GM19324 (cell line): ENCODE results near the gene MGA.
A peak's percentile ranks its signal among the peaks of the same experiment; 100 is the strongest.

Experiments used
- ATAC-seq: cut with Tn5 transposase; IDR thresholded peaks from one replicate; pipeline ENCODE4 v1.9.1; 2021; ENCODE audit warnings: mild to moderate bottlenecking, moderate library complexity; ENCODE audit not compliant: unreplicated experiment, low FRiP score

Gene MGA

DNA sequence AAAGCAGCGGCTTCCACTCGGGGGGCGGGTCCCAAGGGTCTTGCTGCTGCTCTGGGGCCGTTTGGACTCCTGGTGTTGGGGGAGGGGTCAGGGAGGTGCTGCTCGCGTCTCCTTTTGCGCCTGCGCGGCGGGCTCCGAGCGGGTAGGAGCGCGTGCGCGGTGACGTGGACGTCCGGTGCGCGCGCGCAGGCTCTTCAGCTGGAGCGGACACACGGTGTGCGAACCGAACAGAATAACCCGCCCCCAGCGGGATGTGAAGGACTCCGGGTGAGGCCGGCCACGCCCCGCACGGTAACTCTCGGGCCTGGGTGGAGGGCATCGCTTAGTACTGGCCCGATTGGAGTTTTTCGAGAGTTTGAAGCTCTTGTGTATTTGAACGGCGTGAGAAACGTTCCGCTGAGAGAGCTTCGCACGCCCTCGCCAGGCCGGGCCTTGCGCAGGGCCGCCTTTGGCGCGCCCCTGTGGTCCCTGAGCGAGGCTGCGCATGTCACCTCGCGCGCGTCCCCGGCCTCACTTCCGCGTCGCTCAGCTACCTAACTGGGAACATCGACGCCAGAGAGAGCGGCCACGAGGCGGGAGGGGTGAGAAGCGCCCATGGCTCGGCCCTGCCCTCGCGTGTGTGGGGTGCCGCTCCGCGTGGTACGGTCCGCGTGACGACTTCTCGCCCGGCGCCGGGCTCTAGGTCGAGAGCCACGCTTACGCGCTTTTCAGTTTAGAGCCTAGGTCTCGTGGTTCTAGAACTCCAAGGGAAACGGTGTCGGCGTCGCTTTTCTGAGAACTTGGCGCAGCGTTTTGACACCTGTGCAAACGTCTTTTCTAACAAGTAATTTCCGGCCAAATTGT lies at the start of gene MGA:
MGA (plus strand) TSS at position 171 of the 843 bp plus-strand sequence.
- peak; percentile 78 for ATAC-seq

GRCh38 chr15:41620536-41621199 lies 39.5 kb upstream of the MGA start:
- ATAC-seq, result no peak

GRCh38 chr15:41621200-41622193 lies 38.7 kb upstream of the MGA start:
- ATAC-seq, result no peak

DNA sequence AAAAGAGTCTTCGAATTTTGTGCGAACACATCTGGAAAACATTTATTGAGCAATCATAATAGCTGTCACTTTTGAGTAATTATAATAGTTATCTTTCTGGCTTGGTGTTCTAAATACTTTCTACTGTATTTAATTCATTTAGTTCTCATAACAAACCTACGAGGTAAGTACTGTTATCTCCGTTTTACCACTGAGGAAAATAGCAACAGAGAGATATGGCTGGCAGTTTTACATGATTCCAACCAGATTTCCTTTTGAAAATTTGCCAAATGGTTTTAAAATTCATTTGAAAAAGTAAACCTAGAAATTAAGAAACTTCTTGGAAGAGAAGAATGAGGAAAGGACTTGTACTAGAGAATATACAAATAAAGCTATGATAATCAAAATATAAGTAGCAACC lies 37.3 kb upstream of the MGA start:
- no peak for ATAC-seq

DNA sequence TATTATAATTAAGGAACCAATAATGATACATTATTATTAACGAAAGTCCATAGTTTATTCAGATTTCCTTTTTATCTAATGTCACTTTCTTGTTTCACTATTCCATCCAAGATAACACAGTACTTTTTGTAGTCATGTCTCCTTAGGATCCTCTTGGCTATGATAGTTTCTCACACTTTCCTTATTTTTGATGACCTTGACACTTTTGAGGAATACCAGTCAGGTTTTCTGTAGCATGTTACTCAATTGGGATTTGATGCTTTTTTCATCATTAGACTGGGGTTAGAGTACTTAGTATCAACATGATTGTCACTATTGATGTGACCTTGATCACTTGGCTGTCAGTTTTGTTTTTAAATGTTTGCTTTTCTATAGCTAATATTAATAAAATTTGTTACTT lies 33.0 kb upstream of the MGA start:
- no peak for ATAC-seq

GRCh38 chr15:41629463-41629862 lies 30.7 kb upstream of the MGA start:
- no peak for ATAC-seq

- no peak for ATAC-seq
Observed at GRCh38 chr15:41629883-41630282, 30.3 kb upstream of the MGA start.

GRCh38 chr15:41630616-41631217 lies 29.5 kb upstream of the MGA start:
- ATAC-seq, result no peak

DNA sequence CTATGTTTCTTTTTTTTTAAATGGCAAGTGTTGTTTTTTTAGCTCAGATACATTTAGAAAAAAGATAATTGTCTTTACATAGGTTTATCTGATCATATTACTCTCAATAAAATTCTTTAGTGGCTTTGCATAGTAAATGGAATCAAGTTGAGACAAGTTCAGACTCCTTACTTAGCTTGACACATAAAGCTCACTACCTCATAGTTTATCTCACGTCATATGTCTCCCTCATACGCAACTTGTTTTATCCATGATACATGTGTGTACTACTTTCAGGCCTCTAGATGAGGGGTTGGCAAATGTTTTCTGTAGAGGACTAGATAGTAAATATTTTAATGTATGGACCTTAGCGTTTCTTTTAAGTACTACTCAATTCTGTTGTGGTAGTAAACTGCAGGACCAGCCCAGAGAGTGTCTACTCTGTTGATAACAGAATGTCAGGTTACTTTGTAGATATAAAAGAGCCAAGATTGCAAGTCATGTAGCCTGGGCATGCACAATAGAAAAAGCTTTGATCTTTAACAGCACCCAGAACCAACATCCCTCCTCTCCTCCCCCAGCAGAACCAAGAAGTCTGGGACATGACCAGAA lies 28.2 kb upstream of the MGA start:
- ATAC-seq, result no peak

DNA sequence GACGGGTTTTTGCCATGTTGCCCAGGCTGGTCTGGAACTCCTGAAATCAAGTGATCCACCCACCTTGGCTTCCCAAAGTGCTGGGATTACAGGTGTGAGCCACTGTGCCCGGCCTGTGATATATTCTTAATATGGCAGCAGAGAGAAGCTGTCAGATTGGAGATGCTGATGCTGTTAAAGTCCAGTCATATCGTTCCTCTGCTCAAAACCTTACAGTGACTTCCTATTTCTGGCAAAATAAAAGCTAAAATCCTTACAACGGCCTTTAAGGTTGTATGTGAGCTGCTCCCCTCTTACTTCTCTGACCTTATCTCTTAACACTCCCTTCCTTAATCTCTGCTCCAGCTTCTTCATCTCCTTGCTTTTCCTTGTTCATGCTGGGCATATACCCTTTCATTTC lies 26.6 kb upstream of the MGA start:
- no peak for ATAC-seq

GRCh38 chr15:41634072-41634626 lies 26.1 kb upstream of the MGA start:
- ATAC-seq, result no peak

DNA sequence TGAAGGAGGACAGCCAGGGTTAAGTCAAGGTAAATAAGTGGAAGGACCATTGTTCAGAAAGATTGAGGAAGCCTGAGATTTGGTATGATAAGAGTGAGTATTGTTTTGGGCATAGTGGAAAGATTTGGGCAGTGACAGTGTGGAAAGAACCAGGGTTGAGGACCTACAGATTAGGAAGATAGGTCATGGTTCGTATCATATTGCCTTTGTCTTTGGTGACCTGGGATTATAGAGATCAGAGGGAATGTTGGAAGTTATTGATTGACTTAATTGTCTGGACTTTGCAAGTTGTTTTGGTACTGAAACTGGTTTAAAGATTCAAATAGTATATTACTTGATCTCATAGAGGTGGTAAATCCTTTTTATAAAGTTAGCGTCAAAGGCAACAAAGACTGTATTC lies 23.1 kb upstream of the MGA start:
- ATAC-seq, result no peak

DNA sequence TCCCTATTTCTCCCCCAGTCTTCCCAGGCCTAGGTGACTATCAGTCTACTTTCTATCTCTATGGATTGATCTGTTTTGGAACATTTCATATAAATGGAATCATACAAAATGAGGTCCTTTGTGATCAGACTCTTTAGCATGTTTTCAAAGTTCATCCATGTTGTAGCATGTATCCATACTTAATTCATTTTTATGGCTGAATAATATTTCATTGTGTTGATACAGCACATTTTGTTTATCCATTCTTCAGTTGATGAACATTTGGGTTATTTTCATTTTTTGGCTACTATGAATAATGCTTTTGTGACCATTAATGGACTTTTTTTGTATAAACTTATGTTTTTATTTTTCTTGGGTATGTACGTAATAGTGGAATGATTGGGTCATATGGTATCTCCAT lies 19.2 kb upstream of the MGA start:
- no peak for ATAC-seq

- ATAC-seq, result no peak
Observed at GRCh38 chr15:41647262-41647661, 12.9 kb upstream of the MGA start.

DNA sequence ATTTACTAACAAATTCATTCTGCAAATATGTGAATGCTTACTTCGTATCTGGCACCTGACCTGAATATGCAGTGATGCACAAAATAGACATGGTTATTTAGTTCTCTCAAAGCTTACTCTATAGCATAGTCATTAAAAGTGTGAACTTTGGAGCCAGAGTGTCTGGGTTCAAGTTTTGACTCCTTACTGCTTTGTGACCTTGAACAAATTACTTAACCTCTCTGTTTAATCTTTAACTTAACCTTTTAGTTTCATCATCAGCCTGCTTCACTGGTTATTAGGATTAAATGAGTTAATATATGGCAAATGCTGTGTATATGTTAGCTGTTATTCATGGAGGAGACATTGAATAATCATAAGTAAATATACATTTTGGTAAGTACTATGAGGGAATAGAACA lies 12.1 kb upstream of the MGA start:
- no peak for ATAC-seq

GRCh38 chr15:41648770-41649169 lies 11.4 kb upstream of the MGA start:
- ATAC-seq, result no peak

DNA sequence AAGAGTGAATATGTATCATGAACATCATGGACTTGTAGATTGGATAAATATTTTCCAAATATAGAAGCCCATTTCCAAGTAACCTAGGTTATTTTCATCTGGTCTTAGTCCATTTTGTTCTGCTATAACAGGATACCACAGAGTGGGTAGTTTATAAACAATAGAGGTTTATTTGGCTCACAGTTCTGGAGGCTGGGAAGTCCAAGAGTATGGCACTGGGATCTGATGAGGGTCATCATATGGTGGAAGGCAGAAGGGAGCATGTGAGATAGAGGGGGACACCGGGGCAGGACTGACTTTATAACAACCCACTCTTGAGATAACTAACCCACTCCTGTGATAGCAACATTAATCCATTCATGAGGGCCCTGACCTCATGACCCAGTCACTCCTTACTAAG lies 9.4 kb upstream of the MGA start:
- no peak for ATAC-seq

DNA sequence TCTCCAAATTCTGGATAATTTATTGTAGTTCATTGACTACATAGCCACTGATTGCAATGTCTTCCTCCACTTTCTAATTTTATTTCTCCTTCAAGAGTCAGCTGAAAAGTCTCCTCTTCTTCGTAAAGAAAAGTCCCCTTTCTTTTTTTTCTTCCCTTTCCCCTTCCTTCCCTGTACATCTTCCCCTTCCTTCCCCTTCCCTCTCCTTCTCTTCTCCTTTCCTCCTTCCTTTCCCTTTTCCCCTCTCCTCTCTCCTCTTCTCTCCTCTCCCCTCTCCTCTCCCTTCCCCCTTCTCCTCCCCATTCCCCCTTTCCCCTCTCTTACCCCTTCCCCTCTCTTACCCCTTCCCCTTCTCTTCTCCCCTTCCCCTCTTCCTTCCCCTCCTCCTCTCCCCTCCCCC lies 8.8 kb upstream of the MGA start:
- ATAC-seq, result no peak

- ATAC-seq, result no peak
Observed at GRCh38 chr15:41653760-41654159, 6.4 kb upstream of the MGA start.

DNA sequence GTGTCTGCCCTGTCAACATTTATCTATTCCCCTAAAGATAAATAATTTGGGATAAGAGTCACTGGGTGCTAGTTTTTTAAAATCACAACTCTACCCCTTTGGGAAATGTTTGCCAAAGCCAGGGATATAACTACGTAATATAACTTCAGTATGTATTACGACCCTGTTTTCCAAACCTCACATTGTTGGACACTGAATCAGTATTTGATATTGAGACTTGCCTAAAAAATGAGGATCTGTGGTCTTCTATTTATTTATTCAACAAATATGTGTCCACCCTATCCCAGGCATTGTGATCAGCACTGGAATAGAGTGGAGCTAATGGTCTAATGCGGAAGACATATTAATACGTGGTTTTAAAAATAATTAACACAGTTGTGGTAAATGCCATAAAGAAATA lies 4.5 kb upstream of the MGA start:
- ATAC-seq, result no peak
